ENCODE data around the gene STRADA.

Gene STRADA

DNA sequence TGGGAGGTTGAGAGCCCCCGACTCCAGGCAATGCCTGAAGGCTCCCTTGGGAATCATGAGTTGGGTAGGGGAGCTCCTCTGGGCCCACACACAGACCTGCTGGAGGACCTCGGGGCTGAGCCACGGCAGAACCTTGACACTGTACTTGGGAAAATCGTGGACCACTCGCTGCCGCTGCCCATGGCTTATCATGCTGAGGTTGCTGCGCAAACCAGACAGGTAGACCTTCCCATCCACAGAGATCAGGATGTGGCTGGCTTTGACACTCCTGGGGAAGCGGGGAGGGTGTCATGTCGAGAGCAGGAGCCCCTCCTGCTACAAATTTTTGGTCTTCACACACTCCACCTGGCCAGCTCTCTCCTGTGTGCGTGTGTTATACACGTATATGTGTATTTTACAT, 34.4 kb downstream of the STRADA start:
- no peak overlapping the region for H3K4me3 ChIP-seq
- H3K4me1 ChIP-seq, result no peaks in the 10 kb centered on the region
- no peaks in the 10 kb centered on the region for H3K27me3 ChIP-seq
- no peaks in the 10 kb centered on the region for H3K9me3 ChIP-seq
- H3K27ac ChIP-seq, result no peak overlapping the region
- TF ChIP-seq, protein P1, sequence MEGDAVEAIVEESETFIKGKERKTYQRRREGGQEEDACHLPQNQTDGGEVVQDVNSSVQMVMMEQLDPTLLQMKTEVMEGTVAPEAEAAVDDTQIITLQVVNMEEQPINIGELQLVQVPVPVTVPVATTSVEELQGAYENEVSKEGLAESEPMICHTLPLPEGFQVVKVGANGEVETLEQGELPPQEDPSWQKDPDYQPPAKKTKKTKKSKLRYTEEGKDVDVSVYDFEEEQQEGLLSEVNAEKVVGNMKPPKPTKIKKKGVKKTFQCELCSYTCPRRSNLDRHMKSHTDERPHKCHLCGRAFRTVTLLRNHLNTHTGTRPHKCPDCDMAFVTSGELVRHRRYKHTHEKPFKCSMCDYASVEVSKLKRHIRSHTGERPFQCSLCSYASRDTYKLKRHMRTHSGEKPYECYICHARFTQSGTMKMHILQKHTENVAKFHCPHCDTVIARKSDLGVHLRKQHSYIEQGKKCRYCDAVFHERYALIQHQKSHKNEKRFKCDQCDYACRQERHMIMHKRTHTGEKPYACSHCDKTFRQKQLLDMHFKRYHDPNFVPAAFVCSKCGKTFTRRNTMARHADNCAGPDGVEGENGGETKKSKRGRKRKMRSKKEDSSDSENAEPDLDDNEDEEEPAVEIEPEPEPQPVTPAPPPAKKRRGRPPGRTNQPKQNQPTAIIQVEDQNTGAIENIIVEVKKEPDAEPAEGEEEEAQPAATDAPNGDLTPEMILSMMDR (IDR thresholded peaks at IDR 0.05), result no peak
- intact Hi-C loops (cut with DNase I; ENCODE audit: low total_unique reads), result no loop called here
- H3K36me3 ChIP-seq, result peaks cover 47 to 95% (median 87%) of the 10 kb centered on the region in 3 donors
- no peak for DNase-seq

DNA sequence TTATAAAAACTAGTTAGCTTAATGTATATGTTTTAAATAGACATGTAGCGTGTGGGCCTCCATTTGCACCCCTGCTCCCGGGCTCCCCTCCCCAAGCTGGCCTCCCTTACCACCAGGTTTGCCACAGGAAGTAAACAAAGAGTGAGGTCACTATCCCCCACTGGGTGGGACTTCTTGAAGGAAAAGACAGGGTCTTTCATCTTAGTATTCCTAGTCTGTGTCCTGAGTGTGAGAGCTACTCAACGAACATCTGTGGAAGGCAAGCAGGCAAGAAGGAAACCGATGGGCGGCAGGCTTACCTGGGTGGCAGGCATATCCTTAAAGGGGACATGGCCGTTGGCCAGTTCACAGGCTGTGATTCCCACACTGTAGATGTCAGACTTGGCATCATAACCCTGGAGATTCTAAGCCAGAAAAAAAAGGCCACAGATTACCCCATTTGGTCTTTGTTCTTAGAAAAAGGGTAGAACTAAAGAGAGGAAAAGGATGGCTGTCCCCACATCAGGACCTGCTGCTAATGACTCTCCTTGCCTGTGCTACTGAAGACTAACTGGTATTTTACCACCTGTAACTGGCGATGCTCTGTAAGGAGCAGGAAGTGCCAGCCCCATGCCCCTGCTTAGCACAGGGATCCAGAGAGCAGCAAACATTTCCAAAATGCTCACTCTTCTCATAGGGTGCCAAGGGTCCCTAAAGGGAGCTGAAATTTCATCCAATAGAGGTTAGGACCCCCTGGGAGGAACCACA, 35.1 kb downstream of the STRADA start:
- H3K4me3 ChIP-seq, result no peak overlapping the region

DNA sequence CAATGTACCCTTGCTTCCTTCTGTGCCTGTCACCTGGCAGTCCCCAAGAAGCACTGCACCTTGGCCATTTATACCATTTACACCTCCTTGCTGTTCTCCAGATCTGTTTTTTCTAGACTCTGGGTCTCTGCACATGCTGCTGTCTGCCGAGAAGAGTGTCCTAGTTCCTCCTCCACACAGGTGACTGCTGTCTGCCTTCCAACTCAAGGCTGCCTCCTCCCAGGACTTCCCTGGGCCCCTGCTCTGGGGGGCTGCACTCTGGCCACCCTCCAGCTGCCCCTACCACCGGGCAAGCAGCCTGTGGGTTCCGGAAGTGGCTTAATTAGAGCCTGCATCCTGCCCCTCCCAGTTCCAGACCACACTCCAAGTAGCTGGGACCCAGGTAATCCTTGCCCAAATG, 35.9 kb downstream of the STRADA start:
- peaks cover 35 to 80% (median 75%) of the 10 kb centered on the region in 3 donors for H3K36me3 ChIP-seq
- no peaks in the 10 kb centered on the region for H3K9me3 ChIP-seq
- no peak for DNase-seq
- no peak overlapping the region for H3K27ac ChIP-seq
- no peak overlapping the region for H3K4me3 ChIP-seq
- TF ChIP-seq, protein P1 (IDR thresholded peaks at IDR 0.05), result no peak
- no peaks in the 10 kb centered on the region for H3K27me3 ChIP-seq
- intact Hi-C loops (cut with DNase I; ENCODE audit: low total_unique reads), result no loop called here
- peaks cover 0 to 14% (median 10%) of the 10 kb centered on the region in 4 donors for H3K4me1 ChIP-seq

More for the DNA sequence above, 35.1 kb downstream of the STRADA start:
- TF ChIP-seq, protein P1 (IDR thresholded peaks at IDR 0.05), result no peak
- H3K4me1 ChIP-seq, result peaks cover 0 to 5% (median 1%) of the 10 kb centered on the region in 4 donors
- DNase-seq, result no peak
- no peaks in the 10 kb centered on the region for H3K27me3 ChIP-seq
- H3K27ac ChIP-seq, result no peak overlapping the region
- H3K36me3 ChIP-seq, result peaks cover 41 to 88% (median 82%) of the 10 kb centered on the region in 3 donors
- no peaks in the 10 kb centered on the region for H3K9me3 ChIP-seq
- intact Hi-C loops (cut with DNase I; ENCODE audit: low total_unique reads), result no loop called here

DNA sequence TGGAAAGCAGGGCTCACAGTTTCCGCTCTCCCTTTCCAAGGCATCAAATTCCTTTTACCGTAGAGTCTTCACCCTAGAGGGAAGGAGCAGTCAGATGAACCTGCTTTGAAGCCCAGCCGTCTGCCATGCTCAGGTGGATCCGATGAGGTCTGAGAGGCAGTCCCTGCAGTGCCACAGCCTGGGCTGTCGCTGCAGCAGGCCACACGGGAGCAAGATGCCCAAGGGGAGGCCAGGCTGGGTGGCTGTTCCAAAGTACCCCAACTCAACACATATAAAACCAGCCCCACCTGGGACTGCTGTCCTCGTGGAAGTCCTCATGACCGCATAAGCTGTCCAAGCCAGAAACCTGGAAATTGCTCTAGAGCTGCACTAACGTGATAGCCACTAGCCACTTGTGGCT, 36.8 kb downstream of the STRADA start:
- H3K4me1 ChIP-seq, result peaks cover 0 to 21% (median 16%) of the 10 kb centered on the region in 4 donors
- no peaks in the 10 kb centered on the region for H3K9me3 ChIP-seq
- TF ChIP-seq, protein P1 (IDR thresholded peaks at IDR 0.05), result no peak
- DNase-seq, result no peak
- H3K27ac ChIP-seq, result no peak overlapping the region
- intact Hi-C loops (cut with DNase I; ENCODE audit: low total_unique reads), result no loop called here
- no peak overlapping the region for H3K4me3 ChIP-seq
- no peaks in the 10 kb centered on the region for H3K27me3 ChIP-seq
- H3K36me3 ChIP-seq, result peaks cover 26 to 71% (median 66%) of the 10 kb centered on the region in 3 donors

DNA sequence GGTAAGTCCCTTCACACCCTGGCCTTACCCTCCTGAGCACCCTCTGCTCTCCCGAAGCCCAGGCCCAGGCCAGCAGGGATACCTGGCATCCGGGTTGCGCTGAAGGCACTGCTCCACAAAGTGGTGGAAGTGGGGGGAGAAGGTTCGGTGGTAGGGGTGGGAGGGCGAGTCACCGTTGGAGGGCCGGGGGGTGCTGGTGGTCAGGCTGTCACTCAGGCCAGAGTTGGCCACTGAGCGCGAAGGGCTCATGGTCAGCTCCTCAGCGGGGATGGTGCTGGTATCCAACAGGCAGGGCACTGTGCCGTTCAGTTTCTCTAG, 37.4 kb downstream of the STRADA start:
- no peak overlapping the region for H3K27ac ChIP-seq
- H3K4me3 ChIP-seq, result no peak overlapping the region
- no peaks in the 10 kb centered on the region for H3K27me3 ChIP-seq
- peaks cover 0 to 27% (median 22%) of the 10 kb centered on the region in 4 donors for H3K4me1 ChIP-seq
- TF ChIP-seq, protein P1 (IDR thresholded peaks at IDR 0.05), result no peak
- intact Hi-C loops (cut with DNase I; ENCODE audit: low total_unique reads), result no loop called here
- peaks cover 20 to 65% (median 60%) of the 10 kb centered on the region in 3 donors for H3K36me3 ChIP-seq
- no peak for DNase-seq
- H3K9me3 ChIP-seq, result no peaks in the 10 kb centered on the region

Data from tibial artery (tissue), 4 donors.